ENCODE results near the gene AIFM1. TPM values are rescaled to one million over a fixed set of nuclear protein-coding genes. Genes with fewer than 3 reads are reported as not detected.

AIFM1 gene
- total and polyA plus RNA-seq, 4 donors: 33.1 to 79.0 (median 66.4) TPM

GRCh38 chrX:130172127-130172845 is 6.6 kb upstream of the AIFM1 start (continued):
- no peak for TF ChIP-seq RAD21 (IDR thresholded peaks at IDR 0.05)
- no peak for TF ChIP-seq FOXA2 (IDR thresholded peaks at IDR 0.05)
- TF ChIP-seq FOXA1 (IDR thresholded peaks at IDR 0.05): no peak
- TF ChIP-seq ATF3 (IDR thresholded peaks at IDR 0.05): no peak
- no peak for TF ChIP-seq SP1 (IDR thresholded peaks at IDR 0.05)
- TF ChIP-seq YY1 (IDR thresholded peaks at IDR 0.05): no peak

GRCh38 chrX:130171446-130172126 is 5.9 kb upstream of the AIFM1 start, which contains the start of gene RAB33A:
TSS of gene RAB33A (plus strand) at chrX:130171962. CDS start at chrX:130172063, 101 bp downstream.
- DNase-seq (ENCODE audit: low spot score): no peak

More at GRCh38 chrX:130171446-130172126, 5.9 kb upstream of the AIFM1 start, which contains the start of gene RAB33A:
- peak within 1 kb of the TSS in 1 of 2 donors; percentile 42 for H3K27ac ChIP-seq (ENCODE audit: low read depth in 1 of 2, low read length in 2 of 2)
- TF ChIP-seq SP1 (IDR thresholded peaks at IDR 0.05) (no peak), YY1 (IDR thresholded peaks at IDR 0.05) (no peak), ZBTB33 (IDR thresholded peaks at IDR 0.05) (no peak), FOXA2 (IDR thresholded peaks at IDR 0.05) (no peak), TAF1 (conservative IDR thresholded peaks at IDR 0.05) (no peak), RAD21 (IDR thresholded peaks at IDR 0.05) (no peak), REST (IDR thresholded peaks at IDR 0.05) (no peak), HNF4G (IDR thresholded peaks at IDR 0.05) (no peak), EGR1 (IDR thresholded peaks at IDR 0.05; ENCODE audit: low read depth in 2 of 2) (no peak), NR2F2 (IDR thresholded peaks at IDR 0.05) (no peak), CTCF (IDR thresholded peaks at IDR 0.05; ENCODE audit: low read depth, low read length, missing input control) (no peak), FOXA1 (IDR thresholded peaks at IDR 0.05) (no peak), GABPA (IDR thresholded peaks at IDR 0.05 in 1 of 2, conservative IDR thresholded peaks at IDR 0.05 in 1 of 2) (no peak), MAX (IDR thresholded peaks at IDR 0.05) (no peak)
- 1% methylated on average over 61 of the region's 61 CpGs for WGBS
- H3K9me3 ChIP-seq (ENCODE audit: control insufficient read depth in 4 of 4, low read length in 3 of 4): no peaks in the 10 kb centered on the region
- H3K27me3 ChIP-seq (ENCODE audit: control insufficient read depth in 4 of 4, insufficient read depth in 4 of 4, low read length in 3 of 4): no peaks in the 10 kb centered on the region
- peak within 1 kb of the TSS; percentile 22 to 49 (median 49) for H3K4me3 ChIP-seq (ENCODE audit: low read depth in 1 of 3, low read length in 3 of 3)
- peaks cover 2 to 19% (median 5%) of the 10 kb centered on the region in 4 donors for H3K4me1 ChIP-seq (ENCODE audit: control insufficient read depth in 4 of 4, insufficient read depth in 4 of 4, low read length in 3 of 4)
- no peak within 1 kb of the TSS for H3K9ac ChIP-seq (ENCODE audit: low read depth in 1 of 2, low read length in 2 of 2)
- no peaks in the 10 kb centered on the region for H3K36me3 ChIP-seq (ENCODE audit: control insufficient read depth in 4 of 4, insufficient read depth in 3 of 4, low read depth in 1 of 4, low read length in 3 of 4)

All from liver (tissue), 9 donors.